HPDE6-E6E7 (cell line): ENCODE results near the gene LONRF2.

Source experiments
- DNase-seq: peaks from one replicate; pipeline ENCODE4 v3.0.0; 2011; ENCODE audit warnings: missing footprints; ENCODE audit errors: extremely low spot score

Gene LONRF2

DNA sequence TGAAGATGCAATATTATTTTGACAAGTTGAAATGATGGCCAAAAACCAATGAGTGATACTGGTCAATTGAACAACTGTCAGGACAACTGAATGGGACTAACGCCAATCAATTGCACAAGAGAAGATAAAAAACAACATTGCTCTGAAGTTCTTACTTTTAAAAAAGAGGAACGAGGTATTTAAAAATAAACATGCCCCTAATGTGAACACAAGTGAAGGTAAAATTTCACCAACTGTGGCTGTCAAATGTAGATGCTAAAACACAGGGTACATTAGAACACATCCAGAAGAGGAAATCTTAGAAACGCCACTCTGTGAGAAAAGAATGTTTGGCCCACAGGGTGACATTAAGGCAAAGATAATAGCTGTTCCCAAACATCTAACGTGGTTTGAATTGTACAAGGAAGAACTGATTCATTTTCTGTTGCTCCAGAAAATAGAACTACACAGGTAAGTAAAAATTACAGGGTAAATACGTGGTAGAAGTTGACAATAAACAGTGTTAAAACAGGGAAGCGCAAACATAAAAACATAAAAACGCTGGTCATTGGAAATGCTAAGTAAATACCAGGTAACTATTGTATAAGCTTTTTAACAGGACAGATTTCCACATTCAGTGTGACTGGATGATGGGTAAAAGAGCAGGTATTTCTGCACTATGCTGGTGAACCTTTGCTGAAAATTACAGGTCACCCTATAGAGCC lies 20.3 kb downstream of the LONRF2 start:
- DNase-seq, result no peak

DNA sequence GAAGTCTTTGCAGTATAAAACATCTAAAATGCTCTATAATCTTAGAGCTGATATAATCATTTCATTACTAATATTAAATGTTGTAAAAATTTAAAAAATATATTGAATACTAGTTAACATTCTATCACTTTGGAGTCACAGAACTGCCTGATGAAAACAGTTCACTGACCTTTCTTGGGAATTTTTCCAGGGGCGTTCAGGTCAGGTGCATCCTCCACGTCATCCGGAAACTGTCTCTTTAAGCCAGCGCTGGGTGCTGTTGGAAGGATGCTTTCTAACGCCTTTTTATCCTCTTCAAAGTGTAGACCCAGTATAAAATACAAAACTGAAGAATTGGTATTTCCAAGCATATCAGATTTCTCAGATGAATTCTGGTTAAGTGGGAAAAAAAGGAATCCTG lies 22.8 kb downstream of the LONRF2 start:
- no peak for DNase-seq

DNA sequence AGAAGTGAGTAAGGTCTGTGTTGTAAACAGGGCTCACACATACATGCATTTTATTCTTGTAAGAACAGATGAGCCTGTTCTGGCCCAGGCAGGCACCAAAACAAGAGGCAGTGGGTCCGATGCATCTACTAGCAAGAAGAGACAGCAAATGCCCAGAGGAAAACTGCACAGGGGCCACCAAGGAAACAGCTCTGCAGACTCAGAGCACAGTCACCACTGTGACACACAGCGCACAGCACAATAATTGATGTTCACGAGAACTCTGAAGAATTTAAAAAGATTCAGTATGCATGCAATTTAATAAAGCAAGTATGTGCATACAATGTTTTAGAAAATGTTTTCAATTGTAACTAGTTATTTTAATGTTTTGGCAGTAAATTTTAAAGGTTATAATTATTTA lies 24.8 kb downstream of the LONRF2 start:
- DNase-seq, result no peak

DNA sequence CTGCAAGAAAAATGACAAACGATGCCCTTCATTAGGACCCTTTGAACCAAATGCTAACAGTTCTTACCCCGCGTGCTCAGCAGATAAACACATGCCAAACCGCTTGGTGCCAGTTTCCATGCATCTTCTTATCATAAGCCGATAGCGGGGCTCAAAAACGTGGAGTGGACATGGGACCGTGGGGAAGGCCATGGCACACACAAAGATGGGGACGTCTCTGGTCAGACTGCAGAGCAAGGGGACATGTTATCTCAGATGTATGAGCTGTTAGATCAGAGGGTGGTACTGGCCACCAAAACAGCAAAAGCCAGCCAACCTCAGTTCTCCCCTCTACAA lies 28.2 kb downstream of the LONRF2 start:
- DNase-seq, result no peak

DNA sequence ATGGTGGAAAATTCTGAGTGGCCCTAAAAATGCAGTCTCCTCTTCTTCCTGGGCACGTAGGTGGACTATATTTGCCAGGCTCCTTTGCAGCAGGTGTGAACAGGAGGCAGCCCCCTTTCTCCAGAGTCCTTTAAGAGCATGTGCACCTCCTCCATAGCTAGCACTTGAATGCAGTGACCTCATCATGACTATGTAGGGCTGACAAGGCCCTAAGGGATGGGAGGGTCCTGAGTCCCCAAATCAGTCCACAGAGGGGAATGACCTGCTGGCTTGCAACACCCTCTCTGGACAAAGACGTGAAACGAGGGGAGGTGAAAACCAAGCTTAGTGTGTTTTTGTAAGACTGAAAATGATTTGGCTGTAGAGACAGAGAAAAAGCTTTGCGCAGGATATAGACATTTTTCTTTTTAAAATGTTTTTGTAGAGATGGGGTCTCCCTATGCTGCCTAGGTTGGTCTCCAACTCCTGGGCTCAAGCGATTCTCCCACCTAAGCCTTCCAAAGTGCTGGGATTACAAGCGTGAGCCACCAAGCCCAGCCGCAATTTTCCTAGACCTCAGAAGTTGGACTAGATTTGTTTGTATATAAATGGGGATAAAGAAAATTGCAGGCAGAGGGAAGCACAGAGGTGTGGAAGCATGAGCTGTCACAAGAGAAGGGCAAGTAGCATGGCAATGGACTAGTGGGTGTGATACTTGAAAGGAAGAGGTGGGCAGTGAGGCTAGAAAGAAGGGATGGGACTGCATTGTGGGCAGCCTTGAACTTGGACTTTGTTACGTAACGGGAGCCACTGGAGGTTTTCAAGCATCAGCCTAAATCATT lies 28.8 kb downstream of the LONRF2 start:
- no peak for DNase-seq

DNA sequence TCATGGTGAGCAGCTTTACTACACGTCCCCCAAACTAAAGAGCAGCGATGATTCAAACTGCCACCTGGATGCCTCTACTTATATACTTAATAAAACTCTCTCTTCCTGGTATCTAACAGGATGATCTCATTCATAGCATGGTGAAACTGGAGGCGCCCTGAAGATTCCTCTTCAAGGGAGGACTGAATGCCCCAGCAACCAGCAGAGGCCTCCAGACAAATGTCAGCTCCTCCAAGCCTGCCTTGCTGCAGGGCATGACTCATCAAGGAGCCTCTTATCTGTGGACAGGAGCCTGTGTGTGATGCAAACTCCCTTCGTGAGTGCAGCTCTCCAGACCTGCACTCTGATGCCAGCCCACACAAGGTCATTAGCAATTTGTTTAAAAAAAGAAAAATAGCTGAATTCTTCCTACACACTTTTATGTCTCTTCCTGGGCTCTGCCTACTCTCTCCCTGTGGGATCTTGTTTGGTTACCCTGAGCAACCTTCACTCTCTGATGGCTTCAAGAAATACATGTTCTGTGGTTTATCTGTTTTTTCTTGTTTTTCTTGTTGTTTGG lies 30.2 kb downstream of the LONRF2 start:
- peak; percentile 86 for DNase-seq

DNA sequence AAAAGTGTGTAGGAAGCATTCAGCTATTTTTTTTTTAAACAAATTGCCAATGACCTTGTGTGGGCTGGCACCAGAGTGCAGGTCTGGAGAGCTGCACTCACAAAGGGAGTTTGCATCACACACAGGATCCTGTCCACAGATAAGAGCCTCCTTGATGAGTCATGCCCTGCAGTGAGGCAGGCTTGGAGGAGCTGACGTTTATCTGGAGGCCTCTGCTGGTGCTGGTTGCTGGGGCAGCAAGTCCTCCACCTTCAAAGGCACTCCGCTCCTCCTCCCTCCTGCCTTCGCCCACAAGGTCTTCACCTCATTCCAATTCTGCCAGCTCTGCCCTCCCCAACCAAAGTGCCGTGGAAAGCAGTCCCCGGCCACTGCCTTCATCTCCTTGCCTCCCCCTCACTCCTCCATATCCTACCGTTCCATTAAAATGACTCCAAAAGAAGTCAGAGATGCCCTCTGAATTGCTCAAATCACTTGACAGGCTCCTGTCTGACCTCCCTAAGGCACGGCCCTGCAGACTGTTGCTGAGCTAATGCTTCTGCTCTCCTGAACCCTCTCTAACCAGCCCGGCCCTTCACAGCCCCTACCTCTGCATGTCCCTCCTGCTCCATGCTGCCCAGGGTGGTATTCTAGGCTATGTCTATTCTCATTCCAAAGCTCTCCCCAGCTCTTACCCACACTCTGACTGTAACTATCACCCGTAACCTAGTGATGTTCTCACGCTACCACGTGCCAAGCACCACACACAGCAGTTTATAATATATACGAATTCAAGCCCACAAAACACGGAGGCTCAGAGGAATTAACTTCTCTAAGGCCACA lies 30.9 kb downstream of the LONRF2 start:
- peak; percentile 86 for DNase-seq

DNA sequence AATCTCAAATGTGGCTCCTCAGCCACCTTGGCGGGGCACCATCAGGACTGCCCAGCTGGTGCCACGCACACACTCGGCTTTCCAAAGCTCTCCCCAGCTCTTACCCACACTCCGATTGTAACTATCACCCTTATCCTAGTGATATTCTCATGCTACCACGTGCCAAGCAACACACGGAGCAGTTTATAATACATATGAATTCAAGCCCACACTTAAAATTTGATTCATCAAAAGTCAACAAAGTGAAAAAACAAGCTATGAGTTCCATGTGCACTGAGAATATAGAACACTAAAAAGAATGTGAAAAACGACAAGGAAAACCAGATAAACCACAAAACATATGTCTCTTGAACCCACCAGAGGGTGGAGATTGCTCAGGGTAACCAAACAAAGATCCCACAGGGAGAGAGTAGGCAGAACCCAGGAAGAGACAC lies 31.6 kb downstream of the LONRF2 start:
- no peak for DNase-seq

DNA sequence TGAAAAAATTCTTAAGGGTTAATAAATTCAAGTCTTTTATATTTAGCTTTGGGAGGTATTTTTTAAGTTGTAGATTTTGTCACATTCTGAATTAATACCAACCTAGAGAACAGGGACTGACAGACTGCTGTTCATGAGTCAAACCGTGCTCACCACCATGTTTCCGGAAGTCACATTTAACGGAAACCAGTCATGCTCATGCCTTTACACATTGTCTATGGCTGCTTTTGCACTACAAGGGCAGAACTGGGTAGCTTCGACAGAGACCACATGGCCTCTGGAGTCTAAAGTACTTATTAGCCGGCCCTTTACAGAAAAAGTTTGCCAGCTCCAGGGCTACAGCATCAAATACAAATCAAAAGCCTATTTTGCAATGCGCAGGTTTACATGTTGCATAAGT lies 33.3 kb downstream of the LONRF2 start:
- DNase-seq, result no peak

DNA sequence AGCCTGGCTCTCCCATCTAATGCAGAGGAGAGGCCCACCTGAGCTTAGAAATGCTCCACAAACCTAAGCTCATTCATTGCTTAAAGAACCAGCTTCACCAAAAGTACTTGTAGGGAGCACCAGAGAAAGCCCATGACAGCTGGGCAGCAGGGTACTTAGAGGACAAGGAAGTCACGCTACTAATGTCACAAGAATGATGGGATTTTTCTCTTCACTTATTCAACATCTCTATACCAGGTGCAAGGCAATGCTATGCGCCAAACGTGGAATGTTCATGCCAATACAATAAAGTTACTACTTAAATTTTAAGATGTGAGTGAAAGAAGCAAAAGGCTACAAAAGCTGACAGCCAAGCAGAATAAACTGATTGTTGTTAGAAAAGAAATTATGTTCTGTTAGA lies 36.0 kb downstream of the LONRF2 start:
- no peak for DNase-seq

DNA sequence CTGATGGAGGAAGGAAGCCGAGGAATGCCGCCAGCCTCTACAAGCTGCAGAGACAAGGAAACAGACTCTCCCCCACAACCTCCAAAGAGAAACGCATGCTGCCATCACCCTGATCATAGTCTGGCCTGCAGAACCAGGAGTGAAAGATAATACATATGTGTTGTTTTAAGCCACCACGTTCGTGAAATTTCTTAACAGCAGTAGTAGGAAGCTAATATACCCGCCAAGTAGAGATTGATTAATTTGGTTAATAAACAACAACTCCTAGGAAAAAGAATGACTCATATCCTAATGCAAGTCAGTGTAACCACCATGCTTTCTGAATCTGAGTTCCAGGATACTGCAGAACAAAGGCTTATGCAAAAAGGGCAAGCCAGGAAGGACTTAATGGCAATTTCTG lies 36.6 kb downstream of the LONRF2 start:
- DNase-seq, result peak; percentile 36

DNA sequence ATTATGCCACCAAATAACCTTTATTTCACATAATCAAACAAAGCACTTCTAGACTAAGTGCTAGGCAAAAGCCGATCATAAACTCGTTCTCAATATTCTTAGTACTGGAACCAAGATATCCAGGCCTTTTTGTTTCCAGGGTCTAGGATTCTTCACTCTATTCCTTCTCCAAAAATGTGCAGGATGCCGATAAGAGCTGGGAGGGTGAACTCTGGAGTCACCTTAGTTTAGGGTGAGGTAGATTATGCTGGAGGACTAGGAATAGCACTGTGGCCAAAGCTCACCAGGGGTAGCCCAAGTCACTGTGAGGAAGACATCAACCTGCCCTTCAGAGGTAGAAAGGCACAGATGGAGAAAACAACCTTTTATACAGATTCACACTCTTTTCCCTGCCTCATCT lies 37.3 kb downstream of the LONRF2 start:
- DNase-seq, result no peak

DNA sequence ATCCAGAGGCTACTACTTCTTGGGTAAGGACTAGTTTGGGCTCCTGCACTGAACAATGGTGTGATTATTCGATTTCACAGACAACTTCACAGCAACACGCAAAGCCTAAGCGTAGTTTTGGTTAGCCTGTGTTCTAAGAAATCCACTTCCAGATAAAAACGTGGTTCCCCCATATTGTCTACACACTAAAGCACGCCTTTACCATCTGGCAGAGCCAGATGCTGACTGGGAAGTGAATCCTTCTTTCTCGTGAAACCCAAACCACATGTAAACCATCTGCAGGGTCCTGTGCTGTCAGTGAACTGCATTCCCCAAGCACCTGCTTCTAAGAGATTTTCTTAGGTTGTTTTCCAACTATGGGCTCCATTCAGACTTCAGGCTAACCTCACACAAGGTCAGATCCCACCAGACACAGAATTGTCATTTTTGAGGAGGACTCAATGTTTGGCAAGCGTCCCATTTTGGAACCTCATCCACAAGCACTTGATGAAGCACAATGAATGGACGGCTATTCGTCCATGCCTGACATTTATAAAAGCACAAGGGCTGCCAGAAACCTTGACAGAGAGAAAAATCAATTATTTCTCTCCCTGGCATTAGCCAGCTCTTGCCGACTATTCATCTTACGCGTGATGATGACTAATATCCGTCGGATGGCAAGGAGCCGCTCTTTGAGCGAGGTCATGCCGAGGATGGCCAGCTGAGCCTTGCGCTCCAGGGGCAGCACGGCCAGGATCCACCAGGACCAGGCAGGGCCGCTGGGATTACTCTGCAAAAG lies 38.4 kb downstream of the LONRF2 start:
- peak; percentile 66 for DNase-seq

DNA sequence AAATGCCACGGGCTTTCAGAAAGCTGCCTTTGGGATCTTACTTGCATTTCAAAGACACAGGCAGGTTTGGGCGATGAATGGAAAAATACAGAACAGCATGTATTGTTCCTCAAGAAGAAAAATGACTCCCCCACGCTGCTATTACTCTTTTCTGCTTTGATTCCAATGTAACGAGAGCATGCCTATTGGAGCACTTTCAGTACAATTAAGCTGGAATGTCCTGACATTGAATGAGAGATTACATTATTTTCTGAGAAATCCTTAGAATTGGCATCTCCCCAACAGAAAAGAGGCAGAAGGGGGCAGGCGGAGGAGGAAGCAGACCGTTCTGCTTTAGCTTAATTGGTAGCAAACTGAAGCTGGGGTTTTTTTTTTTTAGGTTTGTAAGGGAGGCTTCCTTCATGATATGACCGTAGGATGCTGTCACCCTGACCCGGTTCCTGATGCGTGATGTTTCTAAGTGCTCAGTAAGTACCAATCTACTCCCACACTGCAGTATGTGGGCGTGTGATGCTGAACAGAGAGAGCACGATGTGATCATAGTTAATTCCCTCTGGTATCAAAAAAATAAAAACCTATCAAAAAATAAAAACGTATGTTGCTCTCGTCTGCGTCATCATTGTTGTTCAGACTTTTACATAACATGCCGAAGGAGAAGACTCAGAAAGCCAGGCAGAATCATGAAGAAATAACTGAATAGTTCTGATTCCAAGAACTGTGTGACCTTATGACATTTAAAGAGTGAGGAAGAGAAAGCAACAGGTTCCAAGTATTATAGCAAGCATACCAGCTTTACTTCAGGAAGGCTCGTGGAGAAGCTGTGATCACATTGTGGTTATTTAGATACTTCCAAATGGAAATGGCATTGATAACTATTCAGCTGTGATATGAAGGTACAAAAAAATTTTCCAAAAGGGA lies 40.5 kb downstream of the LONRF2 start:
- no peak for DNase-seq

DNA sequence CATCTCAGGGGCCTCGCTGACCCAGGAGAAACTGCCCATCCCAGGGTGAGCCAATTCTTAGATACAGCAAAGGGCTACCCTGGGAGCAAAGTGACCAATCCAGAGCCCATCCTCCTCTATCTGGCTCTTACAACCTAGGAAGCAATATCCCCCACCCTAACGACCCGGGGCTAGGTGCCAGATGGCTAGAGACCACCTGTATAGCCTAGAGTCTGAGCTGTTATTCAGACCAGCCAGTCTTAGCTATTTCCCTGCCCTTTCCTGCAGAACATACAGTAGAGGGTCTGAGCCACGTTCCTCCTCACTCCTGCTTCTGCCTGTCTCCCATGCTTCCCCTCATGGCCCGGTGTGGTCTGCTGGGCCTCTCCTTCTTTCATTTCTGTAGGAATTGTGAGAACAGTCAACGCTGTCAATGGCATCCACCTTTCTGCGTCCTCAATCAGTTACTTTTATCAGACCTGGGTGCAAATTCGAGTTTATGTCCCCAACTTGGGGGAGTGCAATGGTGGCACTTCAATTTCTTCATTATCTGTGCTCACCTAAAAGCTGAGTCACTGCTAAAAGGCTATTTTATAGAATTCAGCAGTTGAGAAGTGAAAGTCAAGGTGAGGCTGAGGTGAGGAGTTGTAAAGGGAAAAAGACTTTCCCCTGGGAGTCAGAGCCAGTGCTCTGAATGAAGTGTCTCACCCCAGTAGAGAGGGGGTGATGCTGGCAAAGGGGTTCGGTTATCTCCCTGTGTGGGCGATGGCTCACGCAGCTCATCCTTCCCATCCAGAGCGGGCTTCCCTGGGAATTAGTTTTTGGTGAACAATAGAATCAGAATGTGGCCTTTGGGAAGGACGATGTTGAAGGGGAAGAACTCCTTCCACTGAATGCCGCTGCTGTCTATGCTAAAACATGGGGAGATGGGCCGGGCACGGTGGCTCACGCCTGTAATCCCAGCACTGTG lies 42.4 kb downstream of the LONRF2 start:
- DNase-seq, result no peak

DNA sequence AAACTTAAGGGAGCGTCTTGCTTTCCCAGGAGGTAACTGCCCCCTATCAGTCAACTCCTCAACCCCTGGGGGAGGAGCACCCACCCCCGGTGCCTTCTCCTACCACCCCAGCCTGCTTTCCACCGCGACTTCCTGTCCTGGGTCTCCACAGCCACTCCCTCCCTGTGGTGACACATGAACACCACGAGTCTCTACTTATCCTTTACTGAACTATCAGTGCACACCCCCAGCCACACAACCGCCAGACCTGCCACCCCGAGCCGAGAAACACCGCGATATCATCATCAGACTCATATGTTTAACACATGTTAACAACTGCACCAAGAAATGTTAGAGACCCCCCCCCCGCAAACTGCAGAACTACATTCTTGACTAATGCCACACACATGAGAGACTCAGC lies 43.3 kb downstream of the LONRF2 start:
- DNase-seq, result no peak

DNA sequence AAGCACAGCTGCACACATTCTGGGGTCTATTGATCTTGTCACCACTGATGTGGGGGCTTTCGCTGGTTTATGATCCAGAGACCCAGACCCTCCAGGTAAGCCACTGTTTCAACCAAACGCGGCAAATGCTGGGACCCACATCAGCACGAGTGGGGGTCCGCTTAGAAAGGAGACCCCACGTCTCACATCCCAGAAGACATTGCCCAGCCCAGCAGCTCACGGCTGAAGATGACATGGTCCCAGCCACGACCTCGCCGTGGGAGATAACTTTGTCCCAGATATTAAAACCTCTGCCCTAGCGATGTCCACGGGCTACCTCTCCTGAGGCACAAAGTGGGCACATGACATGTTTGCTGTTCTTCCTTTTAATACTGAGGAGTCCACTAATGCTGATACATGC lies 43.8 kb downstream of the LONRF2 start:
- no peak for DNase-seq

DNA sequence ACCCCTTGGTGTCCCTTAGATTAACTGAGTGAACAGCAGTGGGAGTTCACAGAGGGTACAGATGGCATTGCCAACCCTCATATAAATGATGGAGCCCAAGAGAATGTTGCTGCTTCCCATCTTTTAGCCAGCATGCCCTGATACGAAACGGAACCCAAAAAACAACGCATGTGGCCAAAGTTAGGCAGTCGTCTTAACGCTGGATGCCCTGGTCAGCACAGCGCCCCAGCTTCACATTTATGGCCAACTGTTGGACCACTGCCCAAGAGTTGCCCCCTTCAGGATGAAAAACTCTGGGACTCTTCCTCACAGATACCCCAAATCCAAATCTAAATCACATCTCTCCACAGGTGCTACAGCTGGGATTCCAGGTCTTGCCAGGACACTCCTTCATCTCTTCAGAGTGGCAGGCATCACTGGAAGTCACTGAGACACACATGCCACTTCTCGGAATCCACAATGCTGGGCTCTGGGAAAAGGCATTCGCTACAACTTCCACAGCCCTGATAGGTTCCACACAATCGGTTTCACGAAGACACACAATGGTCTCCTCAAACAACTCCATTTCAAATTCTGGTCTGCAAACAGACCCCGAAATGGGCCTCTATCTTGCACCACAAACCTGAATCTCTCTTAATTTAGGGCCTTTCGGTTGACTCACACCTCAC lies 44.6 kb downstream of the LONRF2 start:
- DNase-seq, result no peak

DNA sequence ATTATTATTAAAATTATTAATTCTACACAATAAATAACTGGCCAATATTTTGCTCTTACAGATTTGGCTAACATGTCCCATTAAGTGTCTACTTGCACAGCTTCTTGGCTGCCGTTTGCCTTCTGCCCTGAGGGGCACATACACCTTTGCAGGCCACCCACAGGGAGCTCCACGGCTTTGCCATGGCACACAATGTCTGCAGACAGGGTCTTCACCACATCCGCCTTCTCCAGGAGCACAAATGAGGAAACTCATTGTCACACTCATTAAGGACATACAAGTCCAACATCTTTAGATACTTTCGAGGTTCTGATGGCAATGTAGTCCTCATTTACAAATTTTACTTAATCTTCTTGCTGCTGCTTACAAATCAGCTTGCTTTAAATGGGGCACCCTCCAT lies 45.6 kb downstream of the LONRF2 start:
- no peak for DNase-seq
